ENCODE measurements around the gene NOX1.
"Not testable (repeated sequence)": the region's sequence is repeated elsewhere in the genome, so short reads cannot be mapped to it uniquely, and the experiment has no call there.

NOX1 gene

DNA sequence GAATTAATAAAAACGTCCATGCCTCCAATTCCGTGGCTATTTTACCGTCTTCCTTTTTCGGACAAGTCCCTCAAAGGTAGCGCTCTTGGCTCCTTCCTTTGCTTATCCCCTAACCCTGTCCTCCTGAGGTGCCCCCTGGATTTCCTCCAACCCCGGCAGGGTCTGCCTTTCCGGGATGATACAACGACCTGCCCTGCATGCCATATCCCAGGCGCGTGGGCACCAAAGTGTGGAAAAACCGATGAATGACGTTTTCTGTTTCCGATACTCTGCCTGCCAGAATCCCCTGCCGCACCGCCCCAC is 54.7 kb downstream of the NOX1 start:
- DNase-seq: no peak

DNA sequence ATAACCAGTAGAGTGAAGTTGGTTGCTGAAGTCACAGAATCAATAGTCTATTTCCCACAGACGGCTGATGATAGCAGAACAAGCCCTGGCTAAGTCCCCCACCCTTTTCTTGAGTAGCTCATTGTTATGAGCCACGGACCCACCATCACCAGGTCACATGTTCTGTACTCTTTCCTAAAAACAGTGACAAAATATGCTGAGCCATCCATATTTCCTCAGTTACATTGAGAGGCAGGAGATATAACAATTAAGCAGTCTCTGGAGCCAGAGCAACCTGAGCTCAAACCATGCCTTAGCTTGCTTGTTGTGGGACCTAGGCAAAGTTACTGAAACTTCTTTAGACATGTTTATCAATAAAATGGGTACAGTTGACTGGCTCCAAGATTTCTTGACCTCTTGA is 56.8 kb downstream of the NOX1 start:
- DNase-seq: no peak

DNA sequence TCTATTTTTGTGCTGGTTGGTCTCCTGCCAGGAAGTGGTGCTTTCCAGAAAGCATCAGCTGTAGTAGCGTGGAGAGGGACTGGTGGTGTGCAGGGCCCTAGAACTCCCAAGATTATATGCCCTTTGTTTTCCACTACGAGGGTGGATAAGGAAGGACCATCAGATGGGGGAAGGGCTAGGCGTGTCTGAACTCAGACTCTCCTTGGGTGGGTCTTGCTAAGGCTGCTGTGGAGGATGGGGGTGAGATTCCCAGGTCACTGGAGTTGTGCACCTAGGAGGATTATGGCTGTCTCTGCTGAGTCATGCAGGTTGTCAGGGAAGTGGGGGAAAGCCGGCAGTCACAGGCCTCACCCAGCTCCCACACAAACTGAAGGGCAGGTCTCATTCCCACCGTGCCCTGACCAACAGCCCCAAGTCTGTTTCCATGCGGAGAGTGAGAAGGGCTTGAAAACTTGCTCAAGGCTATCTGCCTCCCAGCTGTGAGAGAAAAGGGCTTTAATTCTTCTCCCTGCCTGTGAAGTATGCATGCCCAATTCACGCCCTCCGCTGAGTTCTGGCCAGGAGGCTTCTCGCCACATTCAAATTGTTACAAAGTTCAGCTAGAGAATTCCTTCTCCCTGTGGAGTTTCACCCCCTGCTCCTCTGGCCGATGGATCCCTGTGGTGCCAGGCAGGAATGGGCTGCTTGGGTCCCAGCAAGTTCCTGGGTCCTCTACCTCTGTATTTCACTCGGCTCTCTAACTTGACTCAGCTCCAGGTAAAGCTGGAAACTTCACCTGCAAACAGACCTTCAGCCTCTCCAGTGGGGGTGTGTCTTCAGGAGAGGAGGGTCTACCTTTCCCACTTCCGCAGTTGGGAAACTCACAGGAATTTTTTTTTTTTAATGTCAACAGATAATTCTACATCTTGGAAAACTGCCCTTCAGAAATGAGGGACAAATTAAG is 61.7 kb downstream of the NOX1 start:
- DNase-seq: no peak

DNA sequence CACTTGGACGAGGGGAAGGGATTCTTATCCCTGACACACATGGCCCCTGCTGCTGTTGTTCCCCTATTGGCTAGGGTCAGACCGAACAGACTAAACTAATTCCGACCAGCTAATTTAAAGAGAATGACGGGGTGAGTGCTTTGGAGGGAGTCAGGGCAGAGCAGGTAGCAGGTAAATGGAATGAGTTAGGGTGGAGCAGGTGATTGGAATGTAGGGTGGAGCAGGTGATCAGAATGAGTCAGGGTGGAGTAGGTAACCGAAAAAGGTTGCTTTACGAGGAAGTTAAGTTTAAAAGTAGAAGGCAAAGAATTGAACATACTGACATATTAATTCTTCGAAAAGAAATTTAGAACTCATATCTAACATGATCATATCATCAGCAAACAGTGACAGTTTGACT is 65.9 kb downstream of the NOX1 start:
- not testable (repeated sequence) for DNase-seq

DNA sequence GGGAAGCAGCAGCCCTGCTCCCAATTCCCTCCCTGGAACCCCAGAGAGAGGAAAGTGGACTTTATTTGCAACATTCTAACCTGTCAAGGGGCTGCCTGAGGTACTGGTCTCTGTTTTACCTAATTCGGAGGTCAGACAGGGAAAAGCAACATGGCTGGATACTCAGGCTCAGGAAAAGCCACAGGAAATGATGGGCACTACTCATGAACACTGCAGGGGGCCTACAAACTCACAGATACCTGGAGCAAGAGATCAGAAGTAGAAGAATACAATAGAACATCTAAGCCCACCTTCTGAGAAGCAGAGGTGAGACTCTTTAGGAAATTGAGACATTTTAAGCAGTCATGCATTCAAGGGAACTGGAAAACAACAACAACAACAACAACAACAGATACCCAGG is 69.4 kb downstream of the NOX1 start:
- DNase-seq: no peak

- no peak for DNase-seq
These were observed 71.3 kb downstream of the NOX1 start for GRCh38 chrX:100802843-100803242.

- DNase-seq: no peak
These were observed 75.5 kb downstream of the NOX1 start for GRCh38 chrX:100798484-100799214.

DNA sequence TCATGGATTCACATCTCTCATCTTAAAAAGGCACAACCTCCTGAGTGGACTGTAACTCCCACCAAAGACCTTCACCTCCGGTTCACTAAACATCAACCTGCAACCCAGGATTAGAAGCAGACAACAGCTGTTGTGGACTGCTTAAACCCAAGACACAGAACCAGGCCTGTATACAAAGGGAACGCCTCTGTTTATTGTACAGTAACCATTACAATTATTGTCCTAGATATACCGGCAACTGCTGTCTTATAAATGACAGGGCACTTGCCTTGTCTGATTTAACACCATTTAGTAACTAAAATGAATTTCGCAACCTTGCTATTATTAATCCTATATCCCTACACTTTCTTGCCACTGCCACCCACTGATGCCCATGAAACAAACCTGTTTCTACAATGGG is 76.8 kb downstream of the NOX1 start:
- DNase-seq: no peak

DNA sequence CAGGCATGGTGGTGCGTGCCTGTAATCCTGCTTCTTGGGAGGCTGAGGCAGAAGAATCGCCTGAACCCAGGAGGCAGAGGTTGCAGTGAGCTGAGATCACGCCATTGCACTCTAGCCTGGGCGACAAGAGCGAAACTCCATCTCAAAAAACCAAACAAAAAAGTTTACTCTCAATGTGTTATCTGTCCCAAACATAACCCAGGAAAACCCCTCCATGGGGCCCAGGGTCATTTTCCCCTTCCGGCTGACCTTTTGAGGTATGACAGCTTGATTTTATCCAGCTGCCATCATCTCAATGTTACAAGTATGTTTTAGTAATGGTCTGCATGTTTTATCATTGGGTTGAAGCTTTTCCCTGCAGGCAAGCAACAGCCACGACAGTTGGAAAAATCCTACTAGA is 77.8 kb downstream of the NOX1 start:
- not testable (repeated sequence) for DNase-seq

Data from activated CD4-positive, alpha-beta T cell treated with anti-CD3 and anti-CD28 coated beads, Interleukin-2, Interleukin-6, amounts not matched to agents 100 ng/mL and 50 ng/mL, durations not matched to agents 16 hours and 8 hours (primary cell).